Lung (tissue), 12 donors: Measurements from ENCODE around the gene ITGA3. TPM values are rescaled to one million over a fixed set of nuclear protein-coding genes. Genes with fewer than 3 reads are reported as not detected.

Experiments
- ATAC-seq: fragments of 200-7000 bp; cut with Tn5 transposase; one replicate; pipeline ENCODE4 v1.9.1; 2020; ENCODE audit warnings: moderate number of reproducible peaks; ENCODE audit not compliant: insufficient read depth, low FRiP score
- DNase-seq, 3 donors: peaks; one replicate each; pipeline ENCODE4 v3.0.0-alpha.2; 2013 to 2017
- H3K27ac ChIP-seq, 2 donors: one replicate each; pipeline ENCODE4 v1.5.1; 2013; ENCODE audit warnings: mild to moderate bottlenecking in 2 of 2, moderate library complexity in 2 of 2, control low read depth in 1 of 2, inconsistent platforms in 1 of 2, low read depth in 1 of 2, low read length in 1 of 2
- H3K27me3 ChIP-seq, 3 donors: one replicate each; pipeline ENCODE4 v1.5.1; 2013; ENCODE audit warnings: low read length in 2 of 3; ENCODE audit not compliant: control insufficient read depth in 3 of 3, insufficient read depth in 3 of 3
- H3K36me3 ChIP-seq, 4 donors: one replicate each; pipeline ENCODE4 v1.5.1; 2013; ENCODE audit warnings: low read length in 4 of 4, mild to moderate bottlenecking in 1 of 4, moderate library complexity in 1 of 4; ENCODE audit not compliant: control insufficient read depth in 4 of 4, insufficient read depth in 4 of 4
- H3K4me1 ChIP-seq, 5 donors: one replicate each; pipeline ENCODE4 v1.5.1; 2013; ENCODE audit warnings: low read length in 5 of 5, mild to moderate bottlenecking in 2 of 5, moderate library complexity in 1 of 5; ENCODE audit not compliant: control insufficient read depth in 5 of 5, insufficient read depth in 5 of 5
- H3K4me3 ChIP-seq: one replicate; pipeline ENCODE4 v1.5.1; 2013; ENCODE audit warnings: mild to moderate bottlenecking, control low read depth, moderate library complexity
- H3K9ac ChIP-seq, 2 donors: one replicate each; pipeline ENCODE4 v1.5.1; 2013; ENCODE audit warnings: low read length in 2 of 2, control low read depth in 1 of 2; ENCODE audit not compliant: insufficient read depth in 1 of 2
- H3K9me3 ChIP-seq, 4 donors: one replicate each; pipeline ENCODE4 v1.5.1; 2013; ENCODE audit warnings: low read length in 3 of 4, mild to moderate bottlenecking in 1 of 4, moderate library complexity in 1 of 4; ENCODE audit not compliant: control insufficient read depth in 4 of 4, insufficient read depth in 3 of 4
- WGBS, 2 donors: extraction: QIAGEN DNeasy Blood & Tissue Kit; methylation state at CpG; one replicate each; pipeline ENCODE4 v1.1.7; 2013; 5-methylcytosine and 5-hydroxymethylcytosine counted together
- polyA plus RNA-seq, 2 donors: library from polyadenylated mRNA; stranded (reverse); fragments of 200-250 nt; gene quantifications; one replicate each; pipeline ENCODE4 v1.2.1, GENCODE V29; 2013
- total RNA-seq, 2 donors: library from RNA; depleted of rRNA in 1 of 2; stranded (reverse); fragments of >200 nt in 1 of 2; gene quantifications; one replicate each; pipeline ENCODE4 v1.2.1, GENCODE V29; 2014 to 2021
- TF ChIP-seq, protein P1 (sequence below): IDR thresholded peaks from 2 replicates; pipeline ENCODE4 v1.5.1; 2012; ENCODE audit warnings: mild to moderate bottlenecking; ENCODE audit errors: control extremely low read depth, extremely low read depth
- donor health status: control.
- donor health status: control.
- donor health status: Bipolar disorder and iron deficiency.
- donor health status: healthy.
- donor health status: DM: yes; HTN: yes; CAD: no.

The ITGA3 gene
- total and polyA plus RNA-seq, 4 donors = 83.9 to 204 (median 133) TPM

DNA sequence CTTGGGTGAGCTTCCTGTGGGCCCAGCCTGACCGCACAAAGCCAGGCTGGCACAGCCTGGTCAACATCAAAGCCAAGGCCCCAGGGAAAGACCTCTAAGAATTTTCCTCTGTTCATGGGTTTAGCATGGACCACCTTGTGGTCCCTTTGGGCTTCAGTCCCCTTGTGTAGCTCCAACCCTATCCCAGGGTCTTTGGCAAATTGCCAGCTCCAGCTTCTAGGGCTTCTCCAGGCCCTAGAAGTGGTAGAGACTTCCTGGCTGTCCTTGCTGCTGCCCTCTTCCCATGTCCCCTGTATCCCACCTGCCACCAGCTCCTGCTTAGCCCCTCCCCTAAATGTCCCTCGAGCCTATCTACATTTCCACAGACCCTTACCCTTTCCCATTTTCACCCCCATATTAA lies 9.7 kb upstream of the ITGA3 start:
- peak overlapping the region in 1 of 2 donors; percentile 71 for H3K27ac ChIP-seq

DNA sequence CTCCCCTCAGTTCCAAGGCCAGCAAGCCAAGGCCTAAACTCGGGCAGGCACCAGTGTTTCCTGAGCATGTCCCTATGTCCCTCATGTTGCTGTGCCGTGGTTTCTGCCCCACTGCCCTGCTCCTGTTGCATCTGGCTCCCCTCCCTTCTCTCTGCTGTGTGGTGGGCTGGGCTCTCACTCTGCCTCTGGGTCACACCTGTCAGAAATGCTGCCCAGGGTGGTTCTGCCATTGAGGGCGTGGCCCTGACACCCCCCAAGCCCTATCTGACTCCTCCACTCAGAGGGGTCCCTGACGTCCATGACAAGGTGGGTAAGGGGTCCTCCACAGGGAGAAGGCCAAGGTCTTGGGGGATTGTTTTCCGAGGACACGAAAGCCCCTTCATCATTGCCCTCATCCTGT lies 9.2 kb upstream of the ITGA3 start:
- Histone ChIP-seq H3K27ac (peak overlapping the region in 1 of 2 donors; percentile 71), H3K27me3 (no peaks in the 10 kb centered on the region), H3K4me3 (no peak overlapping the region), H3K36me3 (no peaks in the 10 kb centered on the region), H3K9ac (no peak overlapping the region), H3K9me3 (no peaks in the 10 kb centered on the region), H3K4me1 (peaks cover 0 to 48% (median 8%) of the 10 kb centered on the region in 5 donors)
- 84 to 93% methylated on average over 6 of the region's 6 CpGs for WGBS, 2 donors
- TF ChIP-seq, protein P1, sequence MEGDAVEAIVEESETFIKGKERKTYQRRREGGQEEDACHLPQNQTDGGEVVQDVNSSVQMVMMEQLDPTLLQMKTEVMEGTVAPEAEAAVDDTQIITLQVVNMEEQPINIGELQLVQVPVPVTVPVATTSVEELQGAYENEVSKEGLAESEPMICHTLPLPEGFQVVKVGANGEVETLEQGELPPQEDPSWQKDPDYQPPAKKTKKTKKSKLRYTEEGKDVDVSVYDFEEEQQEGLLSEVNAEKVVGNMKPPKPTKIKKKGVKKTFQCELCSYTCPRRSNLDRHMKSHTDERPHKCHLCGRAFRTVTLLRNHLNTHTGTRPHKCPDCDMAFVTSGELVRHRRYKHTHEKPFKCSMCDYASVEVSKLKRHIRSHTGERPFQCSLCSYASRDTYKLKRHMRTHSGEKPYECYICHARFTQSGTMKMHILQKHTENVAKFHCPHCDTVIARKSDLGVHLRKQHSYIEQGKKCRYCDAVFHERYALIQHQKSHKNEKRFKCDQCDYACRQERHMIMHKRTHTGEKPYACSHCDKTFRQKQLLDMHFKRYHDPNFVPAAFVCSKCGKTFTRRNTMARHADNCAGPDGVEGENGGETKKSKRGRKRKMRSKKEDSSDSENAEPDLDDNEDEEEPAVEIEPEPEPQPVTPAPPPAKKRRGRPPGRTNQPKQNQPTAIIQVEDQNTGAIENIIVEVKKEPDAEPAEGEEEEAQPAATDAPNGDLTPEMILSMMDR = no peak
- ATAC-seq = no peak
- no peak for DNase-seq

More for the DNA sequence above, 9.7 kb upstream of the ITGA3 start:
- Histone ChIP-seq H3K4me1 (peaks cover 0 to 44% (median 8%) of the 10 kb centered on the region in 5 donors), H3K9ac (no peak overlapping the region), H3K36me3 (no peaks in the 10 kb centered on the region), H3K9me3 (no peaks in the 10 kb centered on the region), H3K4me3 (no peak overlapping the region), H3K27me3 (no peaks in the 10 kb centered on the region)
- ATAC-seq (no peak), DNase-seq (no peak)
- WGBS, 2 donors = 73 to 86% methylated on average over 2 of the region's 2 CpGs
- TF ChIP-seq, protein P1 = no peak

DNA sequence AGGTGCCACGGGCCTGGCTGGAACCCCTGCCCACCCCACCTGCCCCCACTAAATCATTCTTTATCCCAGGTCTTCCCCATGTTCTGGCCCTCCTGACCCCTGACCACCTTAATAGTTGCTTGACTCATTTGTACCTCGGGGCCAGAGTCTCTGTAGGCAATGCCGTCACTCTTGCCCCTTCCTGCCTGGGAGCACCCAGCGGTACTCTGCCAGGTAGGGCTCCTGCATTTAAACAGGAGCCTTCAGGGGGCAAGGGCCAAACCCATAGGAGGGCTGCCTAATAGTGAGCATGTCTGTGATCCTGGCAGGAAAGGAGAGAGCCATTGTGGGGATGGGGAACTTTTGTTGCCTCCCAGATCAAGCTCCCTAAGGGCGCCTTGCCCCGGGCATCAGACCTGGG lies 8.8 kb upstream of the ITGA3 start:
- 90 to 97% methylated on average over 6 of the region's 6 CpGs for WGBS, 2 donors
- Histone ChIP-seq H3K27ac (peak overlapping the region in 1 of 2 donors; percentile 71), H3K9me3 (no peaks in the 10 kb centered on the region), H3K9ac (no peak overlapping the region), H3K4me1 (peaks cover 0 to 50% (median 8%) of the 10 kb centered on the region in 5 donors), H3K27me3 (no peaks in the 10 kb centered on the region), H3K4me3 (no peak overlapping the region), H3K36me3 (no peaks in the 10 kb centered on the region)
- no peak for DNase-seq
- TF ChIP-seq, protein P1 = no peak
- ATAC-seq = no peak
